Bronchus fibroblast of lung (primary cell): ENCODE measurements around the gene GRWD1. TPM values are rescaled to one million over a fixed set of nuclear protein-coding genes. Genes with fewer than 3 reads are reported as not detected.

Source experiments
- total RNA-seq: library from RNA; depleted of rRNA; stranded (reverse); fragments of >200 nt; gene quantifications from 2 replicates; pipeline ENCODE4 v1.2.3, GENCODE V29; 2015

Gene GRWD1
- 31.4 and 34.0 TPM in 2 replicates for total RNA-seq

DNA sequence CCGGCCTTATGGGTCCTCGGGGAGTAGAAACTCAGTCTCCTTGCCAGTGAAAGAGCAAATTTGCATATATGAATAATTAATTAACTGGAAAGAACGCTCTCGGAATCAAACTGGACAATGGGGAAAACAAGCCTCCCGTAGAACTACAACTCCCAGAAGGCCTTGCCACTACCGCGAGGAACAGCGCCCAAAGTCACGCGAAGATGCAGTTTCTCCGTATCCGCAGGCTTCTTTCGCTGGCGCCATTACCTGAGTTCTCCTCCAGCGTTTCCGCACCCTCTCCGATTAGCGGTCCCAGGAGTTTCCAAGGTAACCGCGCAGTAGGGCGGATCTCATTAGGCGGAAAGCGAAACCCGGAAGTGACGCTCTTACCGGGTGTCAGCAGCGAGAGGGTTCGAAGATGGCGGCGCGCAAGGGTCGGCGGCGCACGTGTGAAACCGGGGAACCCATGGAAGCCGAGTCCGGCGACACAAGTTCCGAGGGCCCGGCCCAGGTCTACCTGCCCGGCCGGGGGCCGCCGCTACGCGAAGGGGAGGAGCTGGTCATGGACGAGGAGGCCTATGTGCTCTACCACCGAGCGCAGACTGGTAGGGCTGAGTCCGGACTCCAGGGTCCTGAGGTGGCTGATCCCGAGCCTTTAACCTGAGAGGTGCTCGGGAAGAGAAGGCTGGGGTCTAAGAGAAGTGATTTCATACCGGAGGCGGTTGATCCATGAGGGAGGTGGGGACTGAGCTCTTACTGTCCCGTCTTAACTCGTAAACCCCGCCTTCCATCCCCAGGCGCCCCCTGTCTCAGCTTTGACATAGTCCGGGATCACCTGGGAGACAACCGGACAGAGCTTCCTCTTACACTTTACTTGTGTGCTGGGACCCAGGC, at the start of gene GRWD1:
GRWD1 (plus strand) TSS at position 378 of the 876 bp plus-strand sequence; CDS start at position 401, 23 bp downstream.

GRCh38 chr19:48455171-48455907, 9.6 kb downstream of the GRWD1 start, which contains the start of gene KCNJ14:
TSS of gene KCNJ14 (plus strand) at chr19:48455574. CDS start at chr19:48461725, 6,151 bp downstream.

GRCh38 chr19:48469289-48469881, 23.6 kb downstream of the GRWD1 start, which contains the start of gene CYTH2:
TSS of gene CYTH2 (plus strand) at chr19:48469369. CDS start at chr19:48469508, 139 bp downstream.

Other genes starting within 250 kb of the GRWD1 start
- gene CARD8, start 190.1 kb upstream of the GRWD1 start, total RNA-seq: 15.1 and 16.2 TPM in 2 replicates
- 0.89 and 1.0 TPM in 2 replicates for gene ZNF114, start 175.9 kb upstream of the GRWD1 start, total RNA-seq
- 223 and 252 TPM in 2 replicates for gene EMP3, start 120.4 kb upstream of the GRWD1 start, total RNA-seq
- 6.1 and 9.1 TPM in 2 replicates for gene TMEM143, start 82.0 kb upstream of the GRWD1 start, total RNA-seq
- gene SYNGR4, start 81.6 kb upstream of the GRWD1 start, total RNA-seq: not detected in 2 replicates
- 128 and 129 TPM in 2 replicates for gene KDELR1, start 54.4 kb upstream of the GRWD1 start, total RNA-seq
- gene GRIN2D, start 52.3 kb upstream of the GRWD1 start, total RNA-seq: 0.15 and 0.34 TPM in 2 replicates
- gene KCNJ14, start 9.6 kb downstream of the GRWD1 start, total RNA-seq: 0.15 and 0.50 TPM in 2 replicates
- gene CYTH2, start 23.4 kb downstream of the GRWD1 start, total RNA-seq: 40.6 and 47.9 TPM in 2 replicates
- under 0.01 and 0.17 TPM in 2 replicates for gene LMTK3, start 65.9 kb downstream of the GRWD1 start, total RNA-seq
- 0.15 TPM in 1 of 2 replicates, not detected in the other for gene SULT2B1, start 106.2 kb downstream of the GRWD1 start, total RNA-seq
- not detected in 2 replicates for gene SPACA4, start 160.8 kb downstream of the GRWD1 start, total RNA-seq
- 0.45 and 0.50 TPM in 2 replicates for gene FAM83E, start 169.1 kb downstream of the GRWD1 start, total RNA-seq
- 3,186 and 3,485 TPM in 2 replicates for gene RPL18, start 173.2 kb downstream of the GRWD1 start, total RNA-seq
- gene SPHK2, start 173.5 kb downstream of the GRWD1 start, total RNA-seq: 12.2 and 12.9 TPM in 2 replicates
- gene DBP, start 191.4 kb downstream of the GRWD1 start, total RNA-seq: 4.2 and 4.5 TPM in 2 replicates
- 0.74 and 0.84 TPM in 2 replicates for gene CA11, start 200.2 kb downstream of the GRWD1 start, total RNA-seq
- gene NTN5, start 227.0 kb downstream of the GRWD1 start, total RNA-seq: 0.34 TPM in 1 of 2 replicates, not detected in the other
- gene FUT2, start 250.0 kb downstream of the GRWD1 start, total RNA-seq: not detected in 2 replicates